HG03354 (cell line): ENCODE data around the gene SPECC1.
"Not testable (repeated sequence)": the region's sequence is repeated elsewhere in the genome, so short reads cannot be mapped to it uniquely, and the experiment has no call there.

ENCODE experiments used
- ATAC-seq: cut with Tn5 transposase; IDR thresholded peaks from one replicate; pipeline ENCODE4 v1.9.1; 2021; ENCODE audit warnings: mild to moderate bottlenecking; ENCODE audit not compliant: unreplicated experiment, poor library complexity, severe bottlenecking

SPECC1 gene

GRCh38 chr17:20087538-20088250 lies 78.5 kb downstream of the SPECC1 start:
- no peak for ATAC-seq

- no peak for ATAC-seq
Observed at GRCh38 chr17:20089756-20090547, 80.8 kb downstream of the SPECC1 start.

- ATAC-seq: no peak
Observed at GRCh38 chr17:20091174-20092029, 82.2 kb downstream of the SPECC1 start.

- no peak for ATAC-seq
Observed at GRCh38 chr17:20092261-20092867, 83.2 kb downstream of the SPECC1 start.

- no peak for ATAC-seq
Observed at GRCh38 chr17:20092973-20093626, 83.9 kb downstream of the SPECC1 start.

GRCh38 chr17:20094777-20095176 lies 85.6 kb downstream of the SPECC1 start:
- no peak for ATAC-seq

GRCh38 chr17:20095336-20096080 lies 86.3 kb downstream of the SPECC1 start:
- no peak for ATAC-seq

- ATAC-seq: no peak
Observed at GRCh38 chr17:20096430-20096829, 87.3 kb downstream of the SPECC1 start.

- ATAC-seq: no peak
Observed at GRCh38 chr17:20097330-20097729, 88.2 kb downstream of the SPECC1 start.

- ATAC-seq: no peak
Observed at GRCh38 chr17:20098314-20098713, 89.2 kb downstream of the SPECC1 start.

- not testable (repeated sequence) for ATAC-seq
Observed at GRCh38 chr17:20100806-20101205, 91.6 kb downstream of the SPECC1 start.

GRCh38 chr17:20103454-20104446 lies 94.6 kb downstream of the SPECC1 start:
- ATAC-seq: no peak

GRCh38 chr17:20105539-20106280 lies 96.6 kb downstream of the SPECC1 start:
- no peak for ATAC-seq

GRCh38 chr17:20106446-20106845 lies 97.3 kb downstream of the SPECC1 start:
- ATAC-seq: not testable (repeated sequence)

GRCh38 chr17:20109076-20109475 lies 99.9 kb downstream of the SPECC1 start:
- ATAC-seq: no peak

- no peak for ATAC-seq
Observed at GRCh38 chr17:20111538-20111937, 102.4 kb downstream of the SPECC1 start.

GRCh38 chr17:20114466-20114865 lies 105.3 kb downstream of the SPECC1 start:
- ATAC-seq: no peak
